DMS153 treated with DMSO at 0.1 percent for 48 hours (cell line): ENCODE results near the gene PFDN1.

ENCODE experiments used
- DNase-seq: peaks from one replicate; lab custom pipeline; 2025; ENCODE audit not compliant: unreplicated experiment; lab: John Stamatoyannopoulos, UW

The PFDN1 gene

DNA sequence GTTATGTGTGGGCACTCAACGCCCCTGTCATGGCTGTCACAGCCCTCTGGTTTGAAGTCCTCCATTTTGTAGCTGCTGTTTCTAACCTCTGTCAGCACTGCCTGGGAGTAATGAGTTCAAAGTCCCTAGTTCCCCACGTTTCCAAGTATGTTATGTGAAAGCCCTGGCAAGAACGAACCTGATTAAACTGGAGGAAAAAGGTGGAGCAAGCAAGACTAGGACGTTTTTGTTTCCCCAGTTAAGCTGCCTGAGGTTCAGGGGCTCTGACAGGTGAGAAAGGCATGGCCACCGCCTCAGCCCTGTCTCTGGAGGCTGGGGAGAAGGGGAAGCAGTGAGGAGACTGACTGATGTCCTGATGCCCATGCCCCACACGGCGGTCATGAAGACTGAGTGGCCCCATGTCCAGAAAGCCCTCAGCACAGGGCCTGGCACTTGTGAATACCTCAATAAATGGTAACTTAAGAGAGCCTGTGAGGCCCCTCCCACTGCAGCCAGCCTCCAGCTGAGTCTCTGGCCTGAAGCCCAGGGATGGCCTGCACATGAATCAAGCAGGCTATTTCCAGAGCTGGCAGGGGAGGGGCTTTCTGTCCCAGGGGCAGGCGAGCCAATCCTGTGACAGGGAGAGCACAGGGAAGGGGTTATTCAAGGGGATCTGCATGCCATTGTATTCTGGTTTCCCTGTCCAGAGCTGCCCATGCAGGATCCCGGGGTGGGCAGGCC lies 61.8 kb downstream of the PFDN1 start:
- peak; percentile 8 for DNase-seq

DNA sequence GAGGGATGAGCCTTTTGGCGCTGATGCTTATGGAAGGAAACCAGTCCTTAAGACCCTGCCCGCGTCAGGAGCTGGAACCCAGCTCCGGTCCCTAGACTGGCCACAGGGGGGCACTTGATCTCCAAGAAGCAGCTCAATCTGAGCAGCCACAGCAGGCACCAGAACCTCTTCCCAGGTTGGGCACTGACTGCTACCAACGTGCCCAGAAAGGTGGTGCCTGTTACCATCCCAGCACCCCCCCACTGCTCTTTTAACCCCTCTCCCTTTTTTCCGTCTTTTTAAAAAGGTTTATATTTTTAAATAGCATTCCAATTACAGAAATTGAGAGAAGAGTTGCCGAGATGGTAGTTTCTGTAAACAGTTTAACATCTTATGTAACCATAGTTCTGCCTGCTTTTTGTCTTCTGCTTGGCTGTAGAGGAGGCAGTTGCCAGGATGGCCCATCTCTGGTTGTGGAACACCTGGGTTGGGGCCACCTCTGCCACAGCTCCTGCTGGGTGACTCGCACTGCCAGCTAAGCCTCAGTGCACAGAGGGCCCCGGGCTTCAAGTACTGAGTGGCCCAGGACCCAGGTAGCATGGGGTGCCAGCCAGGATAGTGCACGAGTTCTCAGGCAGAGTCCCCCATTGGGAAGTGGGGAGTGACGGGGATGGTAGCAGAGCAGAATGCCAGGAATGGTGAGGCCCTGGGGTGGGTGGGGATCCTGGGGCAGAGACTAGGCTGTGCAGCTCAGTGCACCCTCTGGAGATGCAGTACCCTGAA lies 62.8 kb downstream of the PFDN1 start:
- no peak for DNase-seq

DNA sequence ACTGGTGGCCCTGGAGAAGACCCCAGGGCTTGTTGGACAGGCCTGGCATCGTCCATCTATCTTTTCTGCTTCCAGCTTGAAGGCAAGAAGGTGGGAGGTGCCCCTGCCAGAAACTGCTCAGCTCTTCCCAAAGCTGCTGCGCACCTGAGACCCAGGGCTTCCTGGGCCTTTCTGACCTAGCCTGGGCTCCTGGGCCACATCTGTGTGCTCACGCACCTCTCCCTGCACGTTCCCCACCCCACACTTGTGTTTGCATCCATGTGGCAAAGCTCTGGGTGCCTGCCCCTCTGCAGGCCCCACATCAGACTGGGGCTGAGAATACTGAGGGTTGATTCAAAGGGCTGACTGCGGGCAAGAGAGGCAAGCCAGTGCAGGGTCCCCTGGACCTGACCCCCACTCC lies 63.4 kb downstream of the PFDN1 start:
- DNase-seq, result no peak

DNA sequence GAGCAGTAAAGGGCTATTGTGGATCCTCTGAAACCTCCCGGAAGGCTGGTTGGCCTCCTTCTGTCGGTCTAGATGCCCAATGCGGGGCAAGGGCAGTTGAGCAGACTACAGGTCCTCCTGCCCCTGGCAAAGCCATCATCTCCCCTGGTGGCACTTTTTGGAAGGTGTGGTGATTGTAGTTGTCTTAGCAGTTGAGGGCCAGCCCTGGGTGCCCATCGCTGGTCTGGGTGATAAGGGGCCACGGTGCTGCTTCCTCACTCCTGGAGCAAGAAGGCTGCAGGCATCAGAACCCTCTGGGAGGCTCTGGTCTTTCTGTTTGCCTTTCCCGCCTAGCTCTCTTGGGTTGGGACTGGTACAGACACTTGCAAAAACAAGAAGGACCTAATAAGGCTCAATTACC lies 64.1 kb downstream of the PFDN1 start:
- DNase-seq, result no peak

DNA sequence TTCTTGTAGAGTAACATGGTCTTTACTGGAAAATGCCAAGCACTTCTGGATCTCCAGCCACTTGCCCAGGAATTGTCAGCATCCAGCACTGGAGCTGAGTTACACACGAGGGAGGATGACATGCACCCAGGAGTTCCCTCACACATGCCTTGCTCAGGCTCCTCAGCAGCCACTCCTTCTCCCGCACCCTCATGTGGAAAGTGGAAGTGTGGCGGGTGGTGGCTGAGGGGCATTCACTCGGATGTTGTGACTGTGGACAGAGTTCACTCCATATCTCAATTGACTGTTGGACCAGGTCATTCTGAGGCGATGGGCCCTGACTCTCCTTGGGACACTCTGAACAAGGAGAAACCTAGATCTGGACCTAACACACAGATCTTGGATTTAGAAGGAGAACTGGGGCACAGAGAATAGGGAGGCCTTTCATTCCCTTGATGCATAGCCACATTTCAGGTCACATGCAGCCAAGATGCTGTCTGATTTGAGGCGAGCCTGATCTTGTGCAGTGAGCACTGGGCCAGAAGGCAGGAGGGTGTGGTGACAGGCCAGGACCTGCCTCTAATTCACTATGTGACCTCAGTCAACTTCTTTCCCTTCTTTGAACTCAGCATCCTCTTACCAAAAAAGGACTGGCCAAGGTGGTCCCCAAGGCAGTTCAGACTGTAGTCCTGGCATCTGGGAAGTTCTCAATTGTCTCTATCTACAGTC lies 65.9 kb downstream of the PFDN1 start:
- DNase-seq, result no peak

DNA sequence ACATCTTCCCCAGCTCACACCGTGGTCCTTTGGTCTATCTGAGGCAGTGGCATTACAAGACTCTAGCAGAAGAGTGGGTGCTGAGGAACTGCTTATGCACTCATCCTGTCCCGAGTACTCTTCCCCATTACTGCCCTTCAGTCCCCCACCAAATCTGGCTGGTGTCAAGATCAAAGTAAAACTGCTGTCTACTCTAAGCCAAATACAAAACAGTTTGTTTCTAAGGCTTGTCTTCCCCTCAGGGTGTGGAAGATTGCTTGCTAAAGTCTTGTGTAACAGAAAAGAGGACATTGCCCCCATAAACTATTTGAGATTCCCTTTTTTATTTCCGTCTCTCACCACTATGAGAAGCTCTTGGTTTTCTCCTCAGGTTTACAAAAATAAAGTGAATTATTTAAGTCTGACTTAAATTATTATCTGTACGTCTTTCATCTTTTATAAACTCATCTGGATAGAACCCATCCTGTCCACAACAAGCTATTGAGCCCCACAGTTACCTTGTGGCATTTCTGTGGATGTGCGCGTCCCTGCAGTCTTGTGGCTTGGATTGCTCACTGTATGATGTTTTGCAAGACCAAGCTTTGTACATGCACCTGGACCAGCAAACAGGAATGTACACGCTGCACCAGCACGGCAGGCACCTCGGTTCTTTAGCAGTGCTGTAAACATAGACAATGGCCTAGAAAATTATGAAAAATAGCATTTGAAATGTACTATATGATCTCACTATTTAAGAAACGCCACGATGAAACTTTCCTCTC lies 66.9 kb downstream of the PFDN1 start:
- DNase-seq, result no peak

DNA sequence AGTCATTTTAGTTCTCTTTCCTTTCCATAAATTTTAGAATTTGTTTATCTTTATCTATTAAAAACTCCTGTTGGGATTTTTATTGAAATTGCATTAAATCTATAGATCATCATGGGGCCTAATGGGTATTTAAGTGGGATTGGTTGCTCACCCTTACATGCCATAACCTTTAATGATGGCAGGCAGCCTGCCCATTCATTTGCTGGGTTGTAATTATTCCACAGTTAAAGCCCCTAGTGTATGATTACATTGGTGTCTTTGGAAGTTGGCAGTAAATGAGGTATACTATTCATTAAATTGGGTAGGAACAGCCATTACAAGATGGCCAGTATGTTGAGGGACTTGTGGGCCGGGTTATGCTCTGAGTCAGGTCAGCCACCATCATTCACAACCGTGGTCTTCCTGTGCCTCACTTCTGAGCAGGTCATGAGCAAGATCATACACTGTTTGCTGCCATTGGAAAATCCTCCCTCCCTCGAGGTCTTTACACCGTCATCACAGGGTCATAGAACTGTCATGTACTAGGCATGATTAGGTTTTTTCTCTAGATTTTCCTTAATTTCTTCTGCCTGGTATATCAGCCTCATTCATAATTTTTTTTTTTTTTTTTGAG lies 68.4 kb downstream of the PFDN1 start:
- DNase-seq, result no peak

DNA sequence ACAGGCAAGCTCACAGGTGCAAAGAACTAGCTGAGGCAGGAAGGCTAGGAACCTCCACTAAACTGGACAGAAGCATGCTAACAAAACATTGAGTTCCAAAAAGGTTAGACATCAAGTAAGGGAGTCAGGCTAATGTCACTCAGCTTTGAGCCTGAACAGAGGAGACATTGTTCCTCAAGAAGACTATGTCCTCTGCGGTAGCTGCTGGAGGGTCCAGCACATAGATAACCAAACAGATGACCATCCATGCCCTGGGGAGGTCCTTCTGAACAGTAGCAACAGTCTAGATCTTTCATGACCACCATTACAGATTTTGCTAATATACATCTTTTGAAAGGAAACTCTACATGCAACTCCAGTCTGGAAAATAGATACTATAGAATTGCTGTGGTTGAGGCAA lies 70.2 kb downstream of the PFDN1 start:
- no peak for DNase-seq

DNA sequence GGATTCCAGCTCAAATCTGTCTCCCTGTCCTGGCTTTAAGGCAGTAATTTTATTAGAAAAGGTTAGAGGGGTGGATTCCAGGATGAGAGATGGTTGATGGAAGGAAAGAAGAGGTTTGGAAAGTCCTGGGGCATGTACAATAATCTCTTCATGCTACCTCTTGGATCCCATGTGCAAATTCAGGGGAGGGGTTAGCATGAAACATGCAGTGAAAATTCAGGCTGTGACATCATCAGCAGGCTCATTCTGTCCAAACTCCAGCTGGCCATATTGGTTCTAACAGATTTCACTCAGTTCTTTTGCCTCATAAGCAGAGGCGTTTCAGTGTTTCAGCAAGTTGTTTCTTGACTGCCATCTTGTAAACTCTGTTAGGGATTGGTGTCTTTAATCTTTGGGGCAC lies 72.5 kb downstream of the PFDN1 start:
- no peak for DNase-seq

DNA sequence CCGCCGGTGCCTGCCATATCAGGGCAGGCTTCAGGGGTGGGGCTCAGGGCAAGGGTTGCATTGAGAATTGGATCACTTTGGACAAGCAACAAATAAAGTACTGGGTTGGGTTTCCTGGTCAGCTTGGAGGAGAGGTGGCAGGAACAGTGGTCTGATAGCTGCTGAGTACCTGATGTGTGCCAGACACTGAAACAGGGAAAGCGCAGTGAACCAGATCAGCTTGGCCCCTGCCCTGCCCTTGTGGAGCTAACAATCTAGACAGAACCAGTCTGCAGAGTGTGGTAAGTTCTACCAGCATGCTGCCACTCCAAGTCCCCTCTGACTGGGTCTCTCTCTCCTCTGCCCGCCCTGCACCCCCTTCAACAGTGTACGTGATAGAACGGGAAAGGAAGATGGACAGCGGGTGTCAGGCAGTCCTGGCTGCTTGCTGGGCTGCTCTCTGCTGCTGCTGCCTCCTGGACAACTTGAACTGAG lies 74.5 kb downstream of the PFDN1 start:
- DNase-seq, result no peak

DNA sequence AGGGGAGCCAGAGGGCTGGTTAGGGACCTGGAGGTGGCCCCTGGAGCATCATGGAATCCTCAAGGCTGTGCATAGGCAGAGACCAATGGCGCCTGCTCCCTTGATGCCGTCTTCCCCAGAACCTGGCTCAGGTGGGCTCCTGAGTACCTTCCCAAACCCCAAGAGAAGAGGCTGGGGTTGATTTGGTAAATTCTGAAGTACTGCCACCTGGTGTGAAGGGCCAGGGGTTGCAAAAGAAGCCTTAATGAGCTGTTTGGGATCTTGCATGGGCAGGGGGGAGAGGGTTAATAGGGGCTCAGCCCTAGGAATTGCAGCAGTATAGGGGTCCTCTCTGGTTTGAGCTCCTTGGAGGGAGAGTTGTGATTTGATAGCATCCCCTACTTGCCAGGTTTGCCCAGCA lies 75.9 kb downstream of the PFDN1 start:
- DNase-seq, result no peak

DNA sequence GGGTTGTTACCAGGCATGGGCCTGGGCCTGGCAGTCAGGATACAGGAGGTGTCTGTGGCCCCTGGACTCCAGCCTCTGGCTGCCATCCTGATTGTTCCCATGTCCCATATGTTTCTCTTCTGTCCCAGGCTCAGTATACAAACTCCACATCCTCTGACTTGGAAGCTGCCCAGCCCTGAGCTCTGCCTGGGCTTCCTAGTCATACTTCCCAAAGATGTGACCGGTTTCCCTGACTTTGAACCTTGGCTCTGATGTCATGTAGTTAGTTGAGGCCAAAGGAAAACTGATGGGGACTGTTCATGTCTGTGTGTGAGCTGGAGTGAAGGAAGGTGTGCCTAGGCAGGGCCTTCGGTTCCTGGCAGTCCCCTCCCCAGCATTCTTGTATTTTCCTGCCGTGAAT lies 77.5 kb downstream of the PFDN1 start:
- no peak for DNase-seq

DNA sequence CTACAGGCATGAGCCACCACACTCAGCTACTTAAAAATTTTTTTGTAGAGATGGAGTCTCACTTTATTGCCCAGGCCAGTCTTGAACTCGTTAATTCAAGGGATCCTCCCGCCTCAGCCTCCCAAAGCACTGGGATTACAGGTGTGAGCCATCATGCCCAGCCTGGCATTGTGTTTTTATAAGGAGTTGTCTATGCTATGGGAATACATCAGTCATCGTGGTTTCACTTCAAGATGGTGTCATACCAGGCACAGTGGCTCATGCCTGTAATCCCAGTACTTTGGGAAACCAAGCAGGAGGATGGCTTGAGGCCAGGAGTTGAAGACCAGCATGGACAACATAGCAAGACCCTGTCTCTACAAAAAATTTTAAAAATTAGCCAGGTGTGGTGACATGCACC lies 78.2 kb downstream of the PFDN1 start:
- DNase-seq, result no peak

DNA sequence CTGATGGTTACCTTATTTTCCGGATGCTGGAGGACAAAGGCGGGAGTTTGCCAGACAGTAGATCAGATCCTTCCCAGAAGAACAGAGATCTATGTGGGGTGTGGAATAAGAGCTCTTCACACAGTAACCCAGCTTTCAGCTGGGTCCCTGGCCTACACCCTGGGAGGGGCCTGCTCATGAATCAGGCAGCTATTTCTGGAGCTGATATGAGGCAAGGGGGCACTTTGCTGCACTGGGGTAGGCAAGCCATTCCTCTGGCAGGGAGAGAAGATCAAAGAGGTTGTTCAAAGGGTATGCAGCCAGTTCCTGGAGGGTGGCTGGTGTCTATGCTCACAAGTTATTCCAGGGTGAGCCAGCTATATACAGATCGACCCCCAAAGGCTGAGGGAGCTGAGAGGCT lies 79.3 kb downstream of the PFDN1 start:
- no peak for DNase-seq

DNA sequence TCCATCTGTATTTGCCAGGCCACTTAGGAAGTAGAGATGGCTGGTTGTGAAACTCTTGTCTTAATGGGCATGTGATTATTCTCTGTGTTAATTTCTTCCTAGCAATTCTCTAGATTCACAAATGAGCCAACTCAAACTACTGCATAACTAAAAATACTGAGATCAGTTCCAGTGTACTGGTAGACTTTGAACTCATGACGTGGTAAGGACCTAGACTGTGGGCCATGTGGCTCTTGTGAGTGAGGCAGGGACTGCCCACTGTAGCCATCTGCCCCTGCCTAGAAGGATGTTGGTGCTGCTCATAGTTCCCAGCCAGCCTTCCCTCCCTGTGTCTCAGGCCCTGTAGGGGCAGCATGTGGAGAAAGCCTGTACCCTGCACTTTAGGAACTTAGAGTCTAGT lies 80.5 kb downstream of the PFDN1 start:
- no peak for DNase-seq

DNA sequence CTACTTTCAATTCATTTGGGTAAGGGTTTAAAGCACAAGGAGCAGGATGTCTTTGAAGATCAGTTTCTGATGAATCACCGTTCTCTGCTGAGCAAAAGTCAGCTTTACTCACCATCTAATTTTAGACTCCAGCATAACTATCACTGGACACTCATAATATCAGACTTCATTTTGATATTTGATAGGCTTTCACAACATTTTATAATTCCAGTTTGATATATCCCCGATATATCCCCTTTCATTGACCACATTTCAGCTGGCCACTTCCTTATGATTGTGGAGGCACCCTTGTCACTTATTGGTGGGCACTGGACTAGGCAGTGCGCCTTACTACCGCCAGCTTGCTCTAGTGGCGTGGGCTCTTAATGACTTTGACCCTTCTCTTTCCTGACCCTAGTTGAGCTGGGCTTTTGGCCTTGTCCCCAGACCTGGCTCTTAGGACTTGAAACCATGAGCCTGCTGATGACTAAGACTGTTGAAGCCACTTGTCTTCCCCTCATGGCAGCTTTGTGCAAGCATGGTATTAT lies 81.1 kb downstream of the PFDN1 start:
- no peak for DNase-seq

DNA sequence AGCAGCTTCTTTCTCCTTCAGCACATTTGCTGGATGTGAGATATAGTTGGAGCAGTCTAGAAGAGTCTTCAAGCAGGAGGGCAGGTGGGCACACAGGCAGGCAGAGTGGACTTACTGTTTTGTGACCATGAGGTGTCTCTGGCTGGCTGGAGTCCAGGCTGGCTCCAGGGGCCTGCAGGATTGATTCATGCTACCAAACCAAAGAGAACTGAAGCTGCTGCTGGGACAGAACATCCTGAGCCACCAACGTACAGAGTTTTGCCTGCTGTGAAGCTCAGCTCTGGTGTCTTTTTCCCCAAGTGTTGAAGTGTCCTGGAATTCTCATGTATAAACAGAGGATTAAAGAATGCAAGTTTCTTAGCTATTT lies 82.2 kb downstream of the PFDN1 start:
- DNase-seq, result no peak

DNA sequence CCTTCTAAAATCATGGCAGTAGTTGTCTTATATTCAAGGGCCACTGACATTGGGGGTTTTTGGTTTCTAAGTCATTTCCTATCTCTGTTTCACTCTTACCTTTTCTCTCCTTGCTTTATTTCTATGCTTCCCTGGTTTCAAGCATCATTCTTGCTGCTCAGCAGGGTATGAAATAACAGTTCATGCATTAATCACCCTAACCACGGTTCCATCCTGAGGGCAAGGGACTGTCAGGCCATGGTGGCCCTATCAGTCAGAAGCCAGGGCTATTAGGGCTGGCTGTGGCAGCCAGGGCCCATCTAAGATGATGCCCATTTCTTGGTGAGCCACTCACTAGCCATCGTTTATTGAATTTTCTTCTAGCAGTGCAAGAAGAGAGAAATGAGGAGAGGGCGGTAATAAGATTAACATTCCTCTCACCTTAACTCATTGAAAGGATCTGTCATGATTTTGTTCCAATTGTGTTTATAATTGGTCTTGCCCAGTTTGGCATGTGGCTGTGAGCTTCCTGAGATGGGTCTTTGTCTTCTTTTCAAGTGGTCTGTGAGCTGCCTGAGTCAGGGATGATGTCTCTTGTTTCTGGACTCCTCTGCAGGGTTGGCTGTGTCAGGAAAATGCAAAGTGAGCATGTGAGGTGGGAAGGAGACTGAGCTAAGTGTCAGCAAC lies 82.7 kb downstream of the PFDN1 start:
- DNase-seq, result no peak

DNA sequence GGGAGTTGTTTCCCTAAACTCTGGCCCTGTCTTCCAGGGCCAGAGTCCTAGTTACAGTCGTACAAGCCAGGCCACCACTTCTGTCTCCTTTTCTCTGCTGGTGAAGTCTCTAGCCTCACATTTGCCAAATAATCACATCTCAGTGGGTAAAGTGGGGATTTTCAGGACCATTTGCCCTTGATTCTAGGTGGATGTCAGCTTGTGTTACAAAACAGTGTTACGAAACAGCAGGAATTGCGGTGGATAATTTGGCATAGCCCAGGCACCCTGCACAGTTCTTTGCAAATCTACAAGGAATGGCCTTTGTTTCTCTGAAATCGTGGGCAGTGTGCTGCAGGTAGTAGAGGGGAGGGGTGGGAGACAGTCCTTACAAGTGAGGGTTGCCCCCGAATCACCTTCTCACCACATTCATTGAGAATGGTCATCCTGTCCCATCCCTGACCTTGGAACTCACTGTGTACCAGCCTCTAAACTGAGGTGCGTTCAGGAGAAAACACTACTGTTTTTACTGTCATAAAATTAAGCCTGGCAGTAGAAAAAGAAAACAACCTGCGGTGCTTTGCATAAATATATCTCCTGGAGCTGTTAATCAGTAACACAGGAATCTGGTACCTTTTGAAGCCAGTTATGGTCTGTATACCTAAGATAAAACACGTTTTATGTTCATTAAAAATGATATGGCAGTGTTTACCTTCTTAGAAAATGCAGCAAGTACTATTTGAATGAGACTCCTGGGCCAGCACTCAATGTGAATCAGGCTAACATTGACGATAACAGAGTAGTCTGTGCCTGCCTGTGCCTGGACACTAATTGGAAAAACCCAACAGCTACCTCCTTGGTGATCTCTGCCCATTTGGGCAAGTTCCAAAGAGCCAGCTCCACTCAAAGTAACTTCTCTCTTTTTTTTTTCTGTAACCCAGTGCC lies 83.6 kb downstream of the PFDN1 start:
- no peak for DNase-seq
